ENCODE data around the gene PANK1.

- TF ChIP-seq POLR2A (IDR thresholded peaks at IDR 0.05) (no peak), CTCF (IDR thresholded peaks at IDR 0.05) (no peak), EP300 (IDR thresholded peaks at IDR 0.05) (no peak)
Observed at GRCh38 chr10:89664203-89664602, 19.2 kb upstream of the PANK1 start.
